ENCODE results near the gene DCC. TPM values are rescaled to one million over a fixed set of nuclear protein-coding genes. Genes with fewer than 3 reads are reported as not detected.

DCC gene
- polyA plus RNA-seq, 2 of the 4 experiments (the other 2 are of a cell fraction): 0.12 TPM; not detected in 1

GRCh38 chr18:53025247-53025646 is 685.2 kb downstream of the DCC start:
- no peak for FAIRE-seq
- TF ChIP-seq GATA3 (IDR thresholded peaks at IDR 0.05; ENCODE audit: borderline replicate concordance) (no peak), ELK1 (IDR thresholded peaks at IDR 0.05; ENCODE audit: low read depth, low read length) (no peak), CHD2 (IDR thresholded peaks at IDR 0.05; ENCODE audit: low read length, partially characterized antibody) (no peak), MAZ (IDR thresholded peaks at IDR 0.05; ENCODE audit: borderline replicate concordance, low read depth, low read length) (no peak), EP300 (IDR thresholded peaks at IDR 0.05) (no peak), RNF2 (IDR thresholded peaks at IDR 0.05; ENCODE audit: borderline replicate concordance, low read depth) (no peak), RCOR1 (IDR thresholded peaks at IDR 0.05; ENCODE audit: low read depth, low read length) (no peak), HOXA7 (CRISPR knock-in tag; IDR thresholded peaks at IDR 0.05) (no peak), SREBF2 (IDR thresholded peaks at IDR 0.05) (no peak), CEBPB (IDR thresholded peaks at IDR 0.05) (no peak), ESRRA (IDR thresholded peaks at IDR 0.05; ENCODE audit: borderline replicate concordance, low read length) (no peak), KDM1A (IDR thresholded peaks at IDR 0.05; ENCODE audit: low read depth) (no peak)
- TF ChIP-seq, protein P1, sequence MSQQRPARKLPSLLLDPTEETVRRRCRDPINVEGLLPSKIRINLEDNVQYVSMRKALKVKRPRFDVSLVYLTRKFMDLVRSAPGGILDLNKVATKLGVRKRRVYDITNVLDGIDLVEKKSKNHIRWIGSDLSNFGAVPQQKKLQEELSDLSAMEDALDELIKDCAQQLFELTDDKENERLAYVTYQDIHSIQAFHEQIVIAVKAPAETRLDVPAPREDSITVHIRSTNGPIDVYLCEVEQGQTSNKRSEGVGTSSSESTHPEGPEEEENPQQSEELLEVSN (IDR thresholded peaks at IDR 0.05; ENCODE audit: borderline replicate concordance, low read depth): no peak
- TF ChIP-seq, protein P2, sequence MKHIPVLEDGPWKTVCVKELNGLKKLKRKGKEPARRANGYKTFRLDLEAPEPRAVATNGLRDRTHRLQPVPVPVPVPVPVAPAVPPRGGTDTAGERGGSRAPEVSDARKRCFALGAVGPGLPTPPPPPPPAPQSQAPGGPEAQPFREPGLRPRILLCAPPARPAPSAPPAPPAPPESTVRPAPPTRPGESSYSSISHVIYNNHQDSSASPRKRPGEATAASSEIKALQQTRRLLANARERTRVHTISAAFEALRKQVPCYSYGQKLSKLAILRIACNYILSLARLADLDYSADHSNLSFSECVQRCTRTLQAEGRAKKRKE (CRISPR knock-in tag; IDR thresholded peaks at IDR 0.05; ENCODE audit: low read depth): no peak
- TF ChIP-seq, protein P3, sequence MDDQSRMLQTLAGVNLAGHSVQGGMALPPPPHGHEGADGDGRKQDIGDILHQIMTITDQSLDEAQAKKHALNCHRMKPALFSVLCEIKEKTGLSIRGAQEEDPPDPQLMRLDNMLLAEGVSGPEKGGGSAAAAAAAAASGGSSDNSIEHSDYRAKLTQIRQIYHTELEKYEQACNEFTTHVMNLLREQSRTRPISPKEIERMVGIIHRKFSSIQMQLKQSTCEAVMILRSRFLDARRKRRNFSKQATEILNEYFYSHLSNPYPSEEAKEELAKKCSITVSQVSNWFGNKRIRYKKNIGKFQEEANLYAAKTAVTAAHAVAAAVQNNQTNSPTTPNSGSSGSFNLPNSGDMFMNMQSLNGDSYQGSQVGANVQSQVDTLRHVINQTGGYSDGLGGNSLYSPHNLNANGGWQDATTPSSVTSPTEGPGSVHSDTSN (IDR thresholded peaks at IDR 0.05): no peak

DNA sequence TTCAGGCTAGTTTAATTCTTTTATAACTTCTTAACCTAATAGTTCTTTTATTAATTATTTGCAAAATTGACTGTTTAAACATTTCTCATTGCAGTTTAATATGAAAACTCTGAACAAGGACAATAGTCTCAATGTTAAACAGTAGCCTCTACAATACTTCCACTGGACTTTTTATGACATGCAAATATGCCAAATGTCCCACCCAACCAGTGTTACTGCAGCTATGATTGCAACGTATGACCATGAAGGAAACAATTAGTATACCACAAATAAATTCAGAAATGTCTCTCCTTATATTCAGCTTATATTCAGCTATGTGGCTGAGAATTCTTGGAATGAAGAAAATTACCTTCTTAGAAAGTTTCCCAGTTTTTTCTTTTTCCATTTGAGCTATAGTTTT is 688.6 kb downstream of the DCC start:
- DNase-seq (ENCODE audit: low read depth in 1 of 2, low spot score in 1 of 2) (no peak), FAIRE-seq (no peak), ATAC-seq (no peak)
- Histone ChIP-seq H3K27ac (no peak overlapping the region), H3K4me1 (no peaks in the 10 kb centered on the region), H3K4me3 (no peak overlapping the region), H3K4me2 (no peak overlapping the region), H3K9me3 (no peaks in the 10 kb centered on the region)
- 0% methylated on average over 1 of the region's 1 CpG for WGBS (ENCODE audit: missing lambda C conversion rate)
- CTCF ChIA-PET: no interaction called here
- TF ChIP-seq NPAS2 (CRISPR knock-in tag; IDR thresholded peaks at IDR 0.05; ENCODE audit: borderline replicate concordance) (no peak), CBX2 (IDR thresholded peaks at IDR 0.05; ENCODE audit: borderline replicate concordance, low read depth) (no peak), RNF2 (IDR thresholded peaks at IDR 0.05; ENCODE audit: borderline replicate concordance, low read depth) (no peak), PHF8 (IDR thresholded peaks at IDR 0.05; ENCODE audit: borderline replicate concordance, low read depth) (no peak), BHLHE40 (IDR thresholded peaks at IDR 0.05; ENCODE audit: low read depth, low read length) (no peak), KDM1A (IDR thresholded peaks at IDR 0.05; ENCODE audit: low read depth) (no peak), HEYL (CRISPR knock-in tag; IDR thresholded peaks at IDR 0.05) (no peak), SMC3 (IDR thresholded peaks at IDR 0.05) (no peak), FOXS1 (CRISPR knock-in tag; IDR thresholded peaks at IDR 0.05) (no peak), EHMT2 (IDR thresholded peaks at IDR 0.05; ENCODE audit: low read depth) (no peak), CHD4 (IDR thresholded peaks at IDR 0.05; ENCODE audit: borderline replicate concordance) (no peak), TFCP2L1 (CRISPR knock-in tag; IDR thresholded peaks at IDR 0.05) (no peak), POLR2AphosphoS2 (conservative IDR thresholded peaks at IDR 0.05; ENCODE audit: low read length) (no peak), POLR2A (IDR thresholded peaks at IDR 0.05; ENCODE audit: low read length) (no peak), EHF (CRISPR knock-in tag; IDR thresholded peaks at IDR 0.05) (no peak), JUNB (IDR thresholded peaks at IDR 0.05) (no peak), MAFK (IDR thresholded peaks at IDR 0.05; ENCODE audit: partially characterized antibody) (no peak)
- TF ChIP-seq, protein P4, sequence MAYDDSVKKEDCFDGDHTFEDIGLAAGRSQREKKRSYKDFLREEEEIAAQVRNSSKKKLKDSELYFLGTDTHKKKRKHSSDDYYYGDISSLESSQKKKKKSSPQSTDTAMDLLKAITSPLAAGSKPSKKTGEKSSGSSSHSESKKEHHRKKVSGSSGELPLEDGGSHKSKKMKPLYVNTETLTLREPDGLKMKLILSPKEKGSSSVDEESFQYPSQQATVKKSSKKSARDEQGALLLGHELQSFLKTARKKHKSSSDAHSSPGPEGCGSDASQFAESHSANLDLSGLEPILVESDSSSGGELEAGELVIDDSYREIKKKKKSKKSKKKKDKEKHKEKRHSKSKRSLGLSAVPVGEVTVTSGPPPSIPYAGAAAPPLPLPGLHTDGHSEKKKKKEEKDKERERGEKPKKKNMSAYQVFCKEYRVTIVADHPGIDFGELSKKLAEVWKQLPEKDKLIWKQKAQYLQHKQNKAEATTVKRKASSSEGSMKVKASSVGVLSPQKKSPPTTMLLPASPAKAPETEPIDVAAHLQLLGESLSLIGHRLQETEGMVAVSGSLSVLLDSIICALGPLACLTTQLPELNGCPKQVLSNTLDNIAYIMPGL (CRISPR knock-in tag; IDR thresholded peaks at IDR 0.05; ENCODE audit: borderline replicate concordance): no peak
- TF ChIP-seq, protein P1 (IDR thresholded peaks at IDR 0.05; ENCODE audit: borderline replicate concordance, low read depth): no peak
- POLR2A ChIA-PET: no interaction called here

More at GRCh38 chr18:53025247-53025646, 685.2 kb downstream of the DCC start:
- ChIA-PET CTCF (no interaction called here), POLR2A (no interaction called here)
- H3K4me2 ChIP-seq: no peak overlapping the region
- no peak overlapping the region for H3K27ac ChIP-seq
- ATAC-seq: no peak
- DNase-seq (ENCODE audit: low read depth in 1 of 2, low spot score in 1 of 2): peak in 1 of 2 experiments; percentile 1
- WGBS (ENCODE audit: missing lambda C conversion rate): 0% methylated on average over 3 of the region's 3 CpGs
- no peak overlapping the region for H3K4me3 ChIP-seq
- H3K9me3 ChIP-seq: no peaks in the 10 kb centered on the region
- H3K4me1 ChIP-seq: no peaks in the 10 kb centered on the region

All from A549 (cell line).